GM19240 (cell line): Measurements from ENCODE around the gene TRAPPC3.
"Not testable (repeated sequence)": the region's sequence is repeated elsewhere in the genome, so short reads cannot be mapped to it uniquely, and the experiment has no call there.

Experiments used
- DNase-seq: peaks from one replicate; pipeline ENCODE4 v3.0.0; 2011; ENCODE audit warnings: low spot score; ENCODE audit not compliant: insufficient read length

Gene TRAPPC3

DNA sequence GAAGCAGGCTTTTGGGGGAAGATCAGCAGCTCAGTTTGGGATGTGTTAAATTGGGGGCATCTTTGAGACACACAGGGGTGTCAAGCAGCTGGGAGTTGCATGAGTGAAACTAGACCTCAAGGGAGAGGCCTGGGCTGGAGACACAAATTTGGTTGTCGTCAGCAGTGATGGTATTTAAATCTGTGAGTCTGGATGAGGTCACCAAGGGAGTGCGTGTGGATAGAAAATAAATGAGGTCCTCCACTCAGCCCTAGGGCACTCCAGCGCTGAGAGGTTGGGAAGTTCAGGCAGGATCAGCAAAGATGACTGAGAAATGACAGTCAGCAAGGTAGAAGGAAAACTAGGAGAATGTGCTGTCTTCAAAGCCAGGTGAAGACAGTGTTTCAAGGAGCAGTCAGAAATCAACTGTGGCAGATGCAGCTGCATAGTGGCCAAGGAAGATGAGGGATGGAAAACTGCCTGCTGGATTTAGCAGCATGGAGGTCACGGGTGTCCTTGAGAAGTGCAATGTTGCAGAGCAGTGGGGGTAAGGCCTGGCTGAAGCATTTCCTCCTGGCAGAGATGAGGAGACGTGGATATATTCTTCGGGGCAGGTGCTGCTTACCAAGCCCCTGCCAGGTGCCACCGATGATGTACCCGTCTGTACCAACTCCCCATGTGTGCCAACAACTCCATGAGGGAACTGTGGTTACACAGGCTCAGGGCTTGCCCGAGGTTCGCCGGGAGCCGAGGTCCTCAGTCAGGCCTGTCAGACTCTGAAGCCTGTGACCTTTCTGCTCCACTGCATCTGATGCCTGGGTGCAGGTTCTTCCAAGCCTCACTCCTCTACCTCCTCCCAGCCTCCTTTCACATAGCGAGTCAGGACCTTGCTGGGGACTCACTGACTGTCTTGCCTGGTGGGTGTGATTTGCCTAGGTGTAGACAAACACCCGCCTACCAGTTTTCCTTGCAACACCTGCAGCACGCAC is 17.9 kb upstream of the TRAPPC3 start:
- no peak for DNase-seq

- no peak for DNase-seq
Measured at GRCh38 chr1:36166136-36166535, 16.9 kb upstream of the TRAPPC3 start.

GRCh38 chr1:36165145-36165544 is 15.9 kb upstream of the TRAPPC3 start:
- DNase-seq: no peak

GRCh38 chr1:36164361-36164760 is 15.1 kb upstream of the TRAPPC3 start:
- no peak for DNase-seq

- no peak for DNase-seq
Measured at GRCh38 chr1:36163426-36163825, 14.1 kb upstream of the TRAPPC3 start.

DNA sequence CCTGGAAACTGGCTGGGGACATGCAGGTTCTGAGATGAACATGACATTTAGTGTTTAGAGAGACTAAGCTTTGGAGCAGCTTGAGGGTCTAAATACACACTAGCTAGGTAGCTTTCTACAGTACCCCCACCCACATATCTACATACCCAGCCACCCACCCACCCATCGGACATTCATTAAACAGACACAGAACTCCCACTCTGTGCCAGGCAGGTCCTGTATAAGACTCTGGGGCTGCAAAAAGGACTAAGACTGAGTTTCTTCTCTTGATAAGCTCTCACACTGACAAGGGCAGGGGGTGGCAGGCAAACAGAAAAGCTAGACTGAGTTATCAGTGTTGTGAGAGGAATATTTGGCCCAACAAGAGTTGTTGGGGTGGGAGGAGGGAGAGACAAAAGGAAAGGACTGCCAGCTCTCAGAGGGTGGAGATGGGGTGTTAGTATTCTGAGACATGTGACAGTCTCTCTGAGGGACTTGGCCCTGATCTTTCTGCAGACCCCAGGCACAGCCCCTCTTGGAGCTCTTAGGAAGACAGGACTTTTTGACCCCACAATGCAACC is 13.5 kb upstream of the TRAPPC3 start:
- DNase-seq: no peak

GRCh38 chr1:36161641-36162531 is 12.6 kb upstream of the TRAPPC3 start:
- no peak for DNase-seq

DNA sequence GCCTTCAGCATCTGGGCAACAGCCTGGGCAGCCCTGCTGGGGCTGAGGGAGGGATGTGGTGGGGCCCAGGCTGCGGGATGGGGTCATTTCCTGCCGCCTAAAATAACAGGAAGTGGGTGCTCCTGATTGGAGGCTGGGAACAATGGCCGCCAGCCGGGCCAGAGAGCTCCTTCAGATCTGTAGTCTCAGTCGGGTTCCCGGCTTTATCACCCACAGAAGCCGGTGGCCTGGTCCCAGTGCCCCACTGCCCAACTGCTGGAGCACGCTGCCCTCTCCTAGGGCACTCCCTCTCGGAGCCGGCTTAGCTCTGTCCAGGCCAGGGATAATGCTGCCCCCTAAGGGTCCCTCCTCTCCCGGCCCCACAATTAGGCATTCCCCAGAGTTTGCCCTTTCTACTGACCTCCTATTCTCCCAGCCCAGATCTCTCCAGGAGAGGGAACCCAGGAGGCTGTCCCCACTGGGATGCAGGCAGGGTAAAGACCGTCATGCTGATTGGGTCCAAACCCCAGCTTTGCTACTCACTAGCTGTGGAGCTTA is 11.7 kb upstream of the TRAPPC3 start:
- DNase-seq: no peak

DNA sequence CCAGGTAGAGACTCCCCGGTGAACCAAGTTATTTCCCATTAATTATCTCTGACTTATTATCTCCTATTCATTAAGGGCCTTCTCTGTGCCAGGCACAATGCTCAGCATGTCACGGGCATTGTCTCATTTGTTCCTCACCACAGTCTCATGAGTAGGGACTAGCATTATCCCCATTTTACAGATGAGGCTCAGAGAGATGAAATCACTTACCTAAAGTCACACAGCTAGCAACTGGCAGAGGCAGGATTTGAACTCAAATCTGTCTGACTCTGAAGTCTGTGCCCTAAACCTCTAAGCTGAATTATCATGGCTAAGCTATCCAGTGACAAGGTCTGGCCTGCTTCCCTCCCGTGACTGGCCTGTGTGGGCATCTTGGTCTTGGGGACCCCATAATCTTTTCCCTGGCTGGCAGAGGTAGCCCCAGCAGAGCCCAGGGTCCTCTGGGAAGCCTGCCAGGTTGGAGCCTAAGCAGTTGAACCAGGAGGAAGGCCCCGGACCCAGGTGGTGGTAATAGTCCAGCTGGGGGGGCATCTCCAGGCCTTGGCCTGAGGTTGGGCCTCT is 11.2 kb upstream of the TRAPPC3 start:
- DNase-seq: no peak

GRCh38 chr1:36159614-36160387 is 10.5 kb upstream of the TRAPPC3 start:
- no peak for DNase-seq

DNA sequence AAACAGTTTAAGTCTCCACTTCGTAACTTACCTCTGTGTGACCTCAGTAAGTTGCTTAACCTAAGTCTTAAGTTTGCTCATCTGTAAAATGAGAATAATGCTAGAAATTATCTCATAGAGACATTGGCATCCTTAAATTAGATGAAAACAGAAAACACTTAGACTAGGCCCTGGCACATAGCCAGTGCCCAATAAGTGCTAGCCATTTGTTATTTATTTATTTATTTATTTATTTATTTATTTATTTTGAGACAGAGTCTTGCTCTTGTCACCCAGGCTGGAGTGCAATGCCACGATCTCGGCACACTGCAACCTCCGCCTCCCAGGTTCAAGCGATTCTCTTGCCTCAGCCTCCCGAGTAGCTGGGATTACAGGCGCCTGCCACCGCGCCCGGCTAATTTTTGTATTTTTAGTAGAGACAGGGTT is 9.6 kb upstream of the TRAPPC3 start:
- DNase-seq: not testable (repeated sequence)

DNA sequence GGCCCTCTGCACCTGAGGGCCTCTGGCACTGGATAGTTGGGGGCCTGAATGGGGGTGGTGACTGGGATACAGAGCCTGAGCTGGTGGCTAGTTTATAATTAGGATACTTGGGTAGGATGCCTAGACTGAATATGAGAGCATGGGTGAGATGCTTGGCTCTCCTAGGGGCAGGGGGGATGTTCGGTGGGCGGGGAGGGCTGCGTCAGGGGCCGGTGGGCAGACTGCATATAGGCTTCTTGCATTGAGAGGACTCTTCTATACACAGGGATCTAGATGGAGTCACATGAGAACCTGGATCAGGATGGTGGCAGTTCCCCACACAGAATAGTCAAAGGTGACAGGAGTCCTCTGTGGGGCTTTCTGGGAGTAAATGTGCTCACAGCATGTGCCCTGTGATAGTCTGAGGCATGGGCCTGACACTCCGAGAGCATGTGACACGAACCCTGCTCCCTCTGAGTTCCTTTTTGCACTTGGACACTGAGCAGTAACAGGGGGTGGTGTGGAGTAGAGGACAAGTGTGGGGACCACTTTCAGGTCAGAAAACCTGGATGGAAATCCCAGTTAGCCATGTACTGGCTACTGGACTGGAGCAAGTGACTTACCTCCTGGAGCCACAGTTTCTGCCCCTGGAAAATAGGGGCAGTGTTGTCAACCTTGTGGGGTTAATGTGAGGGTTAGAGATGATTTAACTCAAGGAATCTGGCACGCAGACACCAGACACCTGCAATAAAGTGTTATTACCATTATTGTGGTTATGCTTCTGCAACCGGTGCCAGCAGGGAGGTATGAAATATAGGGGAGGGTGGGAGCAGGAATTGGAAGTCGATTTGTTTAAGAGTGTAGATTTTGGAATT is 8.9 kb upstream of the TRAPPC3 start:
- no peak for DNase-seq

GRCh38 chr1:36157115-36157903 is 8.0 kb upstream of the TRAPPC3 start:
- no peak for DNase-seq

GRCh38 chr1:36156329-36157114 is 7.2 kb upstream of the TRAPPC3 start:
- DNase-seq: no peak

DNA sequence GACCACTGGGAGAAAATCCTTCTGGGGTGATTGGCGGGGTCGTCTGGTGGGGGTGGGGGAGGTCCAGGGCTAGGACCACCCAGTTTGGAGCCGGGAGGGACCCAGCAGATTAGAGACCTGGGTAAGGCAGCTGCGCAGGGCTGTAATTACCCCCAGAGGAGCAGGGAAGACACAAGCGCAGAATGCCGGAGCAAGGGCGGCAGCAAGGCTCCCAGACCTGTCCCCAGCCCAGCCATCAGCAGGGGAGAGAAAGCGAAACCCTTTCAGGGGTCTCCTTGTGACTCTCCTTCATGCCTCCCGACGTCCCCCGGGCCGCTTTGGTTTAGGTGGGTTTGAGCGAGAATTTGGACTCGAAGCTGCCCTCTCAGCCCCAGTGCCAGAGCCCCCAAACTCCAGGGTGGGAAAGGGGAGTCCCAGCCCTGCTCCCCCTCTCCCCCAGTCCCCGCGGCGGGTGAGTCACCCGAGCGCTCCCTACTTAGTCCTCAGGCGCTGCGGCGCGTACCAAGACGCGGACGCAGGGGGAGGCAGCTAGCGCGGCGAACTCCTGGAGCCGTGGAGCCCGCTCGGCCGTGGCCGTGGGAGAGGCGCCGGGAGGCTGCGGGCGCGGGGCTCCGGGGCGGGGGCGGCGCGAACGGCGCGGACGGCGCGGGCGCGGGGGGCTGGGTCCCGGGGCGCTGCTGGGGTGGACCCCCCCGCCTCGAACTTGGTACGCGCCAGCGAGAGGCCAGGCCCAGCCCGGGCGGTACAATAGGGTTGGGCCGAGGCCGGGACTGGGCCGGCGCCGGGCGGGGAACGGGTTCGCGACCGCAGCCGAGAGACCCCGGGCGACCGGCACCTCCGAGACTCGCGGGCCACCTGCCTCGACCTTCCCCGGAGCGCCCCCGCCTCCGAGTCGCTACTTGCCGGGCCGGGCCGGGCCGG is 6.4 kb upstream of the TRAPPC3 start, which contains the start of gene MAP7D1:
TSS of gene MAP7D1 (plus strand) at position 753 of the 921 bp plus-strand sequence. CDS start 258 bp downstream, outside the sequence.
- DNase-seq: no peak

- DNase-seq: no peak
Measured at GRCh38 chr1:36154765-36155407, 5.6 kb upstream of the TRAPPC3 start.
